HepG2 (cell line): ENCODE results near the gene LRRC15. TPM values are rescaled to one million over a fixed set of nuclear protein-coding genes. Genes with fewer than 3 reads are reported as not detected.

Source experiments
- ATAC-seq: fragments of 200-7000 bp; cut with Tn5 transposase; 3 replicates; pipeline ENCODE4 v1.9.1; 2020; ENCODE audit warnings: mild to moderate bottlenecking, moderate library complexity
- BruUV-seq: library from RNA; stranded (reverse); fragments of 400-500 nt; replicated peaks from 2 replicates; lab custom pipeline; 2021; lab: Mats Ljungman, UMichigan
- CTCF ChIA-PET: fragments of 300-600 bp; formaldehyde crosslinking; extraction: SDS; loops from one replicate; lab custom pipeline; 2021; ENCODE audit warnings: low total read pairs, inconsistent platforms, low intra/inter-chr PET ratio; lab: Yijun Ruan, JAX
- POLR2A ChIA-PET: fragments of 350-600 bp; sonication (Branson Sonifier 250); formaldehyde crosslinking; loops from one replicate; lab custom pipeline; 2020; ENCODE audit warnings: antibody characterized with exemption, inconsistent platforms; lab: Yijun Ruan, JAX
- DNase-seq: peaks from one replicate; pipeline ENCODE4 v3.0.0-alpha.2; 2015; ENCODE audit warnings: low spot score
- FAIRE-seq: peaks from 3 replicates; lab custom pipeline; 2011; peaks lifted over from hg19 to GRCh38; lab: Jason Lieb, UNC
- H2AFZ ChIP-seq: one replicate; pipeline ENCODE4 v1.6.1; 2011; ENCODE audit warnings: low read length, inconsistent platforms
- H3K27ac ChIP-seq: fragments of 300-600 bp; 3 replicates; pipeline ENCODE4 v1.8.0; 2011; ENCODE audit warnings: mixed run types, mild to moderate bottlenecking, mixed read lengths, low read length, inconsistent platforms; ENCODE audit not compliant: insufficient read depth; ENCODE audit errors: extremely low read length
- H3K27me3 ChIP-seq, 2 experiments: fragments of 200-600 bp in 1 of 2; 2 replicates in 1 of 2; 3 replicates in 1 of 2; pipeline versions ENCODE4 v1.6.0 to v1.8.0; 2011; ENCODE audit warnings: low read length in 2 of 2, mild to moderate bottlenecking in 2 of 2, moderate library complexity in 2 of 2, inconsistent platforms in 1 of 2; ENCODE audit not compliant: insufficient read depth in 2 of 2, control insufficient read depth in 1 of 2
- H3K36me3 ChIP-seq, 2 experiments: fragments of 200-600 bp in 1 of 2; replicated peaks in 1 of 2; 2 replicates in 1 of 2; 3 replicates in 1 of 2; pipeline versions ENCODE4 v1.5.1 to v1.8.0; 2011; ENCODE audit warnings: low read length in 2 of 2, inconsistent platforms in 1 of 2; ENCODE audit not compliant: insufficient read depth in 2 of 2, control insufficient read depth in 1 of 2
- H3K4me1 ChIP-seq: 2 replicates; pipeline ENCODE4 v1.5.1; 2012; ENCODE audit warnings: low read length, inconsistent platforms; ENCODE audit not compliant: insufficient read depth
- H3K4me2 ChIP-seq: 2 replicates; pipeline ENCODE4 v1.6.0; 2011; ENCODE audit warnings: low read depth, low read length, inconsistent platforms
- H3K4me3 ChIP-seq, 3 experiments: fragments of 200-600 bp in 1 of 3; sonication (generic), shearing (Covaris generic) in 1 of 3; replicated peaks in 1 of 3; 2 replicates each; pipeline ENCODE4 v1.5.1; 2011 to 2016; ENCODE audit warnings: low read length in 3 of 3, inconsistent platforms in 2 of 3, low read depth in 2 of 3, mild to moderate bottlenecking in 2 of 3, control low read depth in 1 of 3, mixed read lengths in 1 of 3; ENCODE audit not compliant: insufficient read depth in 1 of 3
- H3K79me2 ChIP-seq: one replicate; pipeline ENCODE4 v1.6.1; 2011; ENCODE audit warnings: low read length, inconsistent platforms; ENCODE audit not compliant: insufficient read depth
- H3K9ac ChIP-seq: 2 replicates; pipeline ENCODE4 v1.6.0; 2011; ENCODE audit warnings: mild to moderate bottlenecking, low read depth, low read length, inconsistent platforms; ENCODE audit not compliant: insufficient read depth
- H3K9me3 ChIP-seq: 2 replicates; pipeline ENCODE4 v1.5.1; 2012; ENCODE audit warnings: mild to moderate bottlenecking, low read length
- H4K20me1 ChIP-seq: 2 replicates; pipeline ENCODE4 v1.6.0; 2011; ENCODE audit warnings: inconsistent platforms, mild to moderate bottlenecking, low read length, moderate library complexity; ENCODE audit not compliant: insufficient read depth
- ETV5 ChIP-seq: IDR thresholded peaks from 2 replicates; pipeline ENCODE4 v1.6.1; 2018; ENCODE audit warnings: missing biosample characterization, missing genetic modification reagents, inconsistent platforms, borderline replicate concordance
- ETV6 ChIP-seq: sonication (generic); formaldehyde crosslinking; conservative IDR thresholded peaks from 2 replicates; pipeline ENCODE4 v1.4.0; 2020; ENCODE audit warnings: missing genetic modification reagents
- FOXP1 ChIP-seq, 2 experiments: fragments of 450-650 bp in 1 of 2; IDR thresholded peaks; 2 replicates each; pipeline ENCODE4 v1.6.1; 2017 to 2018; ENCODE audit warnings: antibody characterized with exemption in 1 of 2
- HDAC1 ChIP-seq: sonication (generic); formaldehyde crosslinking; IDR thresholded peaks from 2 replicates; pipeline ENCODE4 v1.5.1; 2020; ENCODE audit warnings: mild to moderate bottlenecking, missing genetic modification reagents
- HNRNPH1 ChIP-seq: fragments of 200-400 bp; formaldehyde crosslinking; optimal IDR thresholded peaks from 2 replicates; pipeline ENCODE3; 2017; ENCODE audit warnings: mild to moderate bottlenecking, low read depth, low read length
- RBFOX2 ChIP-seq: fragments of 200-400 bp; formaldehyde crosslinking; IDR thresholded peaks from 2 replicates; pipeline ENCODE4 v1.6.1; 2017; ENCODE audit warnings: low read depth, mild to moderate bottlenecking, low read length
- SMARCC2 ChIP-seq: fragments of 450-650 bp; IDR thresholded peaks from 2 replicates; pipeline ENCODE4 v1.6.1; 2017; ENCODE audit warnings: antibody characterized with exemption, mild to moderate bottlenecking
- SNAPC2 ChIP-seq: sonication (generic); formaldehyde crosslinking; IDR thresholded peaks from 2 replicates; pipeline ENCODE4 v1.8.1; 2022; ENCODE audit warnings: mild to moderate bottlenecking, missing genetic modification reagents
- SUZ12 ChIP-seq: fragments of 150-350 bp; IDR thresholded peaks from 2 replicates; pipeline ENCODE4 v1.6.1; 2014; ENCODE audit warnings: low read depth, low read length
- ZBTB21 ChIP-seq: sonication (generic); formaldehyde crosslinking; IDR thresholded peaks from 2 replicates; pipeline ENCODE4 v1.4.0; 2020; ENCODE audit warnings: missing genetic modification reagents
- ZC3H13 ChIP-seq: sonication (generic); formaldehyde crosslinking; IDR thresholded peaks from 2 replicates; pipeline ENCODE4 v1.8.1; 2023; ENCODE audit warnings: mild to moderate bottlenecking, missing genetic modification reagents, moderate library complexity
- ZFP82 ChIP-seq: sonication (generic); formaldehyde crosslinking; IDR thresholded peaks from 2 replicates; pipeline ENCODE4 v1.5.1; 2020; ENCODE audit warnings: mild to moderate bottlenecking, missing genetic modification reagents, borderline replicate concordance
- ZNF264 ChIP-seq: sonication (generic); formaldehyde crosslinking; IDR thresholded peaks from 2 replicates; pipeline ENCODE4 v1.4.0; 2020; ENCODE audit warnings: missing genetic modification reagents
- WGBS: methylation state at CpG from one replicate; pipeline ENCODE4 v1.1.6; 2017; ENCODE audit warnings: low lambda C conversion rate; 5-methylcytosine and 5-hydroxymethylcytosine counted together
- in situ Hi-C: cut with HindIII; loops from 2 replicates; pipeline ENCODE4 v1.10.0; 2017; ENCODE audit warnings: low pct_unique_long_range_greater_than_20kb; ENCODE audit not compliant: extremely low pct_ligation_motif_present
- intact Hi-C: fragments of 100-400 bp; cut with micrococcal nuclease; formaldehyde crosslinking; loops from one replicate; pipeline ENCODE4 v1.10.0; 2022; ENCODE audit not compliant: unreplicated experiment
- polyA plus RNA-seq, 8 experiments: library from polyadenylated mRNA; depleted of rRNA in 3 of 8; stranded (reverse) in 7 of 8; unstranded in 1 of 8; fragments of >200 nt; fragmentation: Illumina TruSeq in 4 of 8; extraction: Trizol in 4 of 8; gene quantifications; 2 replicates each; pipeline versions ENCODE4 v1.2.1 to v1.2.3, GENCODE V29; 2011 to 2016; ENCODE audit warnings: low read depth in 4 of 8, missing spikeins in 1 of 8, mixed read lengths in 1 of 8; ENCODE audit not compliant: insufficient read depth in 1 of 8
- total RNA-seq, 5 experiments: library from RNA; depleted of rRNA; stranded (reverse); fragments of >200 nt; fragmentation: Illumina TruSeq; extraction: Trizol; gene quantifications; 2 replicates each; pipeline ENCODE4 v1.2.3, GENCODE V29; 2016; ENCODE audit warnings: low read depth in 1 of 5

Gene LRRC15
- total and polyA plus RNA-seq, 2 of the 13 experiments (the other 11 are each of a cell fraction or from before 2014, with no cell fraction given) = not detected

DNA sequence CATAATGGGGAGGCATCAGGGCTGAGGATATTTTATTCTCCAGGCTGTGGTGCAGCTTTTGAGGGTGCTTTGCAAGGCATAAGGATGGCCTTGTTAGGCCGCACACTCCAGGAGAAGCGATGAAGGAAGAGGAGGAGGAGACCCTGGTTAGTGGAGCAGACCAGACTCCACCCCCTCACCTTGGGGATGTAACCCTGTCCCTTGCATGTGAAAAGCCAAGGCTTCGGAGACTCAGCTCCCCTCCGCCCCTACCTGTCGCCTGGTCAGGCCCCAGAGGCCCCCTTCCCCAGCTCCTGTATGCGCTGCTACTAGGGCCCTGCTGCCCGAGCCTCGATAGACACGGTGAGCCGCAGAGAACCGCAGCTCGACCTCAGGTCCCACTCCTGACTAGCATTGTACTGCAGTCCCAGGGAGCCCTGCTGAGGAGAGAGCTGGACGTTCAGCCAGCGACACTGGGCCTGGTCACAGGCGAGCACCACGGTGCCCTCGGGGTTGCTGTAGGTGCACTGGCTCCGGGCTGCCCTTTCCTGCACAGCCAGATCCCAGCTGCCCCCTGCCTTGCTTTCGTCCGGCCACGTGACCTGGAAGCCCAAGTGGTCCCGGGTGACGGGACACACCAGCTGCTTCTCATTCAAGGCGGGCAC lies 28.7 kb downstream of the LRRC15 start:
- intact Hi-C loops = no loop called here
- no peak for ATAC-seq
- Histone ChIP-seq H2AFZ (no peak overlapping the region), H4K20me1 (no peaks in the 10 kb centered on the region), H3K9ac (no peak overlapping the region), H3K27me3 (no peaks in the 10 kb centered on the region), H3K79me2 (no peaks in the 10 kb centered on the region), H3K4me3 (no peak overlapping the region), H3K36me3 (peaks cover 9 to 18% of the 10 kb centered on the region in 2 experiments; a peak in 4 of 5 replicates), H3K27ac (no peak overlapping the region), H3K4me1 (peaks cover 17% of the 10 kb centered on the region; the same call in 1 of the 2 replicates), H3K4me2 (no peak overlapping the region), H3K9me3 (no peaks in the 10 kb centered on the region)
- 88% methylated on average over 12 of the region's 24 CpGs for WGBS
- in situ Hi-C loops = no loop called here
- BruUV-seq = no TSS peak
- CTCF ChIA-PET = no interaction called here
- 0 out of 2 replicates have a peak, but pooled peaks have one; percentile 33 for TF ChIP-seq ZC3H13 (CRISPR knock-in tag)
- no peak for TF ChIP-seq ZFP82
- TF ChIP-seq ETV5 (CRISPR knock-in tag) = no peak
- POLR2A ChIA-PET = no interaction called here
- no peak for FAIRE-seq
- no peak for DNase-seq

DNA sequence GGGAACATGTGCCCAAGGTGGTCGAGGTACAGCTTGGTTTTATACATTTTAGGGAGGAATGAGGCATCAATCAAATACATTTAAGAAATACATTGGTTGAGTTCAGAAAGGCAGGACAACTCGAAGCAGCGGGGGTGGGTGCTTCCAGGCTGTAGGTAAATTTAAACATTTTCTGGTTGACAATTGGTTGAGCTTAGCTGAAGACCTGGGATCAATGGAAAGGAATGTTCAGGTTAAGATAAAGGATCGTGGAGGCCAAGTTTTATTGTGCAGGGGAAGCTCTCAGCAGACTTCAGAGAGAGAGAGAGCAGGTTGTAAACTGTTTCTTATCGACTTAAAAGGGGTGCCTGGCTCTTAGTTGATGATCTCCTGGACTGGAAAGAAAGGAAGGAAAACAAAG lies 29.7 kb downstream of the LRRC15 start:
- in situ Hi-C loops (no loop called here), intact Hi-C loops (no loop called here)
- Histone ChIP-seq H3K4me1 (peaks cover 17% of the 10 kb centered on the region; the same call in 1 of the 2 replicates), H3K79me2 (no peaks in the 10 kb centered on the region), H3K36me3 (peaks cover 9 to 18% of the 10 kb centered on the region in 2 experiments; a peak in 4 of 5 replicates), H3K4me2 (no peak overlapping the region), H3K9ac (no peak overlapping the region), H3K27me3 (no peaks in the 10 kb centered on the region), H4K20me1 (no peaks in the 10 kb centered on the region)
- no TSS peak for BruUV-seq
- no peak for DNase-seq
- TF ChIP-seq RBFOX2 (no peak), SMARCC2 (no peak), ZNF264 (no peak), ZBTB21 (no peak), SUZ12 (no peak), HNRNPH1 (no peak), HDAC1 (no peak), FOXP1 (IDR thresholded peaks at IDR 0.05) (no peak), FOXP1 (CRISPR knock-in tag; IDR thresholded peaks at IDR 0.05) (no peak), SNAPC2 (CRISPR knock-in tag) (no peak), ETV6 (CRISPR knock-in tag) (no peak)
- TF ChIP-seq, all 625 proteins: peak for 0
- 81% methylated on average over 5 of the region's 5 CpGs for whole genome bisulfite sequencing
- Histone ChIP-seq H3K27ac (no peak overlapping the region), H3K9me3 (no peaks in the 10 kb centered on the region), H2AFZ (no peak overlapping the region), H3K4me3 (no peak overlapping the region)
- FAIRE-seq = no peak
- ChIA-PET CTCF (no interaction called here), POLR2A (no interaction called here)
- ATAC-seq = no peak
